Endothelial cell (in vitro differentiated cells): ENCODE measurements around the gene JMJD6. TPM values are rescaled to one million over a fixed set of nuclear protein-coding genes. Genes with fewer than 3 reads are reported as not detected.

Source experiments
- DNase-seq: peaks from one replicate; pipeline ENCODE4 v3.0.0; 2021; ENCODE audit warnings: low spot score
- H3K27ac Mint-ChIP-seq: one replicate; pipeline ENCODE4 v1.8.0; 2021; ENCODE audit warnings: mixed read lengths, inconsistent platforms; ENCODE audit not compliant: unreplicated experiment
- H3K27me3 Mint-ChIP-seq: one replicate; pipeline ENCODE4 v1.8.0; 2021; ENCODE audit warnings: mild to moderate bottlenecking, moderate library complexity, mixed read lengths, inconsistent platforms; ENCODE audit not compliant: unreplicated experiment
- H3K36me3 Mint-ChIP-seq: one replicate; pipeline ENCODE4 v1.8.0; 2021; ENCODE audit warnings: mild to moderate bottlenecking, low read depth, mixed read lengths, inconsistent platforms; ENCODE audit not compliant: unreplicated experiment
- H3K4me1 Mint-ChIP-seq: one replicate; pipeline ENCODE4 v1.8.0; 2021; ENCODE audit warnings: mild to moderate bottlenecking, mixed read lengths, inconsistent platforms; ENCODE audit not compliant: unreplicated experiment
- H3K4me3 Mint-ChIP-seq: one replicate; pipeline ENCODE4 v1.8.0; 2021; ENCODE audit warnings: mild to moderate bottlenecking, mixed read lengths, inconsistent platforms; ENCODE audit not compliant: unreplicated experiment
- H3K9me3 Mint-ChIP-seq: one replicate; pipeline ENCODE4 v1.8.0; 2021; ENCODE audit warnings: mixed read lengths, inconsistent platforms; ENCODE audit not compliant: unreplicated experiment
- total RNA-seq: library from RNA; stranded (reverse); fragmentation: NEBNext Ultra II Directional; extraction: Animal tissue kit (Norgen Biotek cat#: 25700); gene quantifications from one replicate; pipeline ENCODE4 v1.2.1, GENCODE V29; 2021; ENCODE audit not compliant: unreplicated experiment
- TF ChIP-seq, protein P1 (sequence below): fragments of 200-600 bp; sonication (generic); IDR thresholded peaks from one replicate; pipeline ENCODE4 v1.5.0; 2021; ENCODE audit warnings: antibody characterized with exemption; ENCODE audit not compliant: unreplicated experiment

Gene JMJD6
- total RNA-seq, 1 donor from 2014 or later = 25.6 TPM

- Mint-ChIP-seq H3K36me3 (peaks cover 5% of the 10 kb centered on the region), H3K27ac (no peak overlapping the region), H3K4me3 (no peak overlapping the region), H3K27me3 (peaks cover 4% of the 10 kb centered on the region), H3K9me3 (no peaks in the 10 kb centered on the region), H3K4me1 (peaks cover 14% of the 10 kb centered on the region)
- TF ChIP-seq, protein P1, sequence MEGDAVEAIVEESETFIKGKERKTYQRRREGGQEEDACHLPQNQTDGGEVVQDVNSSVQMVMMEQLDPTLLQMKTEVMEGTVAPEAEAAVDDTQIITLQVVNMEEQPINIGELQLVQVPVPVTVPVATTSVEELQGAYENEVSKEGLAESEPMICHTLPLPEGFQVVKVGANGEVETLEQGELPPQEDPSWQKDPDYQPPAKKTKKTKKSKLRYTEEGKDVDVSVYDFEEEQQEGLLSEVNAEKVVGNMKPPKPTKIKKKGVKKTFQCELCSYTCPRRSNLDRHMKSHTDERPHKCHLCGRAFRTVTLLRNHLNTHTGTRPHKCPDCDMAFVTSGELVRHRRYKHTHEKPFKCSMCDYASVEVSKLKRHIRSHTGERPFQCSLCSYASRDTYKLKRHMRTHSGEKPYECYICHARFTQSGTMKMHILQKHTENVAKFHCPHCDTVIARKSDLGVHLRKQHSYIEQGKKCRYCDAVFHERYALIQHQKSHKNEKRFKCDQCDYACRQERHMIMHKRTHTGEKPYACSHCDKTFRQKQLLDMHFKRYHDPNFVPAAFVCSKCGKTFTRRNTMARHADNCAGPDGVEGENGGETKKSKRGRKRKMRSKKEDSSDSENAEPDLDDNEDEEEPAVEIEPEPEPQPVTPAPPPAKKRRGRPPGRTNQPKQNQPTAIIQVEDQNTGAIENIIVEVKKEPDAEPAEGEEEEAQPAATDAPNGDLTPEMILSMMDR = no peak
- no peak for DNase-seq
Measured at GRCh38 chr17:76675648-76676047, 50.8 kb downstream of the JMJD6 start.

DNA sequence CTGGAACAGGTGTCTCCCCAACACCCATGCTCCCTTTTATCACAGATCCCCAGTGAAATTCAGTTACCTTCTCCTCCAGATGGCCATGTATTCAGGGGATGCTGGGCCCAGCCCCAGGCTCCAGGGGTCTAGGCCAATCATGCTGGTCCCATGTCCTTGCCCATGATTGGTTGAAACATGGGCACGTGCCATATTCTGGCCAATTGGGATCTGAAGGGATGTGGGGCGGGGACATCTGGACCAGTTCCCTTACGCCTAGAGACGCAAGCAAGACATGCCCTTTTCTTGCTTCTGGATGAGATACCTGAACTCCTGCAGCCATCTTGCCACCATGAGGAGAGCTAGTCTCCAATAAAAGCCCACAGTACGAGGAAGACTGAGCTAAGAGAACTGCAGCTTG, 51.8 kb downstream of the JMJD6 start:
- peaks cover 15% of the 10 kb centered on the region for H3K4me1 Mint-ChIP-seq
- no peak overlapping the region for H3K27ac Mint-ChIP-seq
- H3K36me3 Mint-ChIP-seq = peaks cover 5% of the 10 kb centered on the region
- peaks cover 4% of the 10 kb centered on the region for H3K27me3 Mint-ChIP-seq
- H3K9me3 Mint-ChIP-seq = no peaks in the 10 kb centered on the region
- no peak overlapping the region for H3K4me3 Mint-ChIP-seq
- TF ChIP-seq, protein P1 = no peak
- DNase-seq = no peak

GRCh38 chr17:76673729-76674128, 52.7 kb downstream of the JMJD6 start:
- no peaks in the 10 kb centered on the region for H3K9me3 Mint-ChIP-seq

GRCh38 chr17:76672892-76673291, 53.5 kb downstream of the JMJD6 start:
- Mint-ChIP-seq H3K4me3 (peak overlapping the region; percentile 94), H3K36me3 (peaks cover 5% of the 10 kb centered on the region), H3K27me3 (peaks cover 9% of the 10 kb centered on the region), H3K9me3 (no peaks in the 10 kb centered on the region), H3K4me1 (peaks cover 15% of the 10 kb centered on the region), H3K27ac (no peak overlapping the region)
- no peak for DNase-seq
- TF ChIP-seq, protein P1 = no peak

More at GRCh38 chr17:76673729-76674128, 52.7 kb downstream of the JMJD6 start:
- TF ChIP-seq, protein P1 = no peak
- Mint-ChIP-seq H3K27ac (no peak overlapping the region), H3K36me3 (peaks cover 5% of the 10 kb centered on the region), H3K4me1 (peaks cover 15% of the 10 kb centered on the region), H3K27me3 (peaks cover 4% of the 10 kb centered on the region), H3K4me3 (no peak overlapping the region)
- no peak for DNase-seq

DNA sequence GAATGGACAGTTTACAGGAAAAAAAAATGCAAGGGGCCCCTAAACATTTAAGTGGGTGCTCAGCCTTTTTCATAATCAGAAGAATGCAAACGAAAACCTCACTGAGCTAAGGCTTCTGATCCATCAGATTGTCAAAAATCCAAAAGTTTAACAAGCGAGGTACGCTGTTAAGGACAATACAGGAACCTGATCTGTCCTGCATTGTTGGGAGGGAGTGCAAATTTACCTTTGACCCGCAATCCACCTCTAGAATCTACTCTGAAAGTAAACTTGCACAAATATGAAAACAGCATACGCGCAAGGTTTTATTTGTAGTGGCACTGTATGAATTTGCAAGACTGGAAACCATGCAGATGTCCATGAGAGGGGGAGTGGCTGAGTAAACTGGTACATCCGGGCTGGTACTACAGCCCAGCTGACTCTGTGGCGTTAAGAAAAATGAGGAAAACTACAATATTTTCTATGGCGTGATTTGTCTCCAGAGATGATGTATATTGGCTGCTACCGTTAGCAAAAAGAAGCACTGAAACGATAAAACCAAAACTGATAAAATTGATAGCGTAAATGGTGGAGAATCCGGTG, 54.0 kb downstream of the JMJD6 start:
- TF ChIP-seq, protein P1 = no peak
- H3K27me3 Mint-ChIP-seq = peaks cover 9% of the 10 kb centered on the region
- H3K36me3 Mint-ChIP-seq = peaks cover 5% of the 10 kb centered on the region
- no peak for DNase-seq
- H3K27ac Mint-ChIP-seq = no peak overlapping the region
- peak overlapping the region; percentile 94 for H3K4me3 Mint-ChIP-seq
- no peaks in the 10 kb centered on the region for H3K9me3 Mint-ChIP-seq
- H3K4me1 Mint-ChIP-seq = peaks cover 15% of the 10 kb centered on the region
